GM19035 (cell line): Measurements from ENCODE around the gene ECE2.

Experiments used
- ATAC-seq: cut with Tn5 transposase; IDR thresholded peaks from one replicate; pipeline ENCODE4 v1.9.1; 2021; ENCODE audit not compliant: unreplicated experiment

Gene ECE2

DNA sequence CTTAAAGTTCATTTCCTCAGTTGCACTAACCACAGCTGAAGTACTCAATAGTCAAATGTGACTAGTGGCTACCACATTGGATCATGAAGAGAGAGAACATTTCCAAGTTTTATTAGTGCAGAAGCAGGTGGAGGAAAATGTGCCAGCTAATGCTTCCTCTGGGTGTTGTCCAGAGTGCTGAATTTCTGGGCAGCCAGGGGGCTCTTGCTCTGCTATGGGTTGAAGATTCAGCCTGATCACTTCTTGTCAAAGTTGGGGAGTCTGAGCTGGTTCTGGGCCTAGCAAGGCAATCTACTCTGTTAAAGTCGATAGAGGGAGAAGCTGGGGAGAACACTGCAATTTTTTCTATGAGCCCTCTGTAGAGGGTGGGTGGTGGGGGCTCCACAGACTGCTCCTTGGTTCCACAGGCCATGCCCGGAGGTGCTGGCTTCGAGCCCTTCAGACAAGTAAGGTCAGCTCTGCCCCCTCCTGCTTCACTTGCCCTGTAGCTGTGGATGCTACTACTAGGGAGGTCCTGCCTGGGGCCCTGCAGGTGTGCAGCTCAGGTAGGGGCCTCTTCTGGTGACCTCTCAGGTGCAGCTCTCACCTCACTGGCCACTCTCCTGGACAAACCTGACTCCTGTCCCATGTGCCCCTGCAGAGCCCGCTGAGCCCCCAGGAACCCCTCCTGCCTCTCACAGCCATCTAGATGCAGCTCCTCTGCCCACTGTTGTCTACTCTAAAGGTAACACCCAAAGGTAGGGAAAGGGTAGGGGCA, 35.3 kb upstream of the ECE2 start:
- ATAC-seq, result no peak

DNA sequence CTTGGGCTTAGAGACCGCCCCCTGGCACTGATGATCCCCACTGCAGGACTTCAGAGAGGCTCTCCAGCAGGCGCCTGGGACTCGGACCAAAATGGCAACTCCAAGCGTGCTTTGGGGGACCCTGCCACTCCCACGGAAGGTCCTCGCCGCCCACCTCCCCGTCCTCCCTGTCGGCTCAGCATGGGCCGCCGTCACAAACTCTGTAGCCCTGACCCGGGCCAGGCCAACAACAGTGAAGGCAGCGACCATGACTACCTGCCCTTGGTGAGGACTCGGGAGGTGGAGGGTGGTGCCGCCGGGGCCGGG, 34.7 kb upstream of the ECE2 start:
- ATAC-seq, result no peak

DNA sequence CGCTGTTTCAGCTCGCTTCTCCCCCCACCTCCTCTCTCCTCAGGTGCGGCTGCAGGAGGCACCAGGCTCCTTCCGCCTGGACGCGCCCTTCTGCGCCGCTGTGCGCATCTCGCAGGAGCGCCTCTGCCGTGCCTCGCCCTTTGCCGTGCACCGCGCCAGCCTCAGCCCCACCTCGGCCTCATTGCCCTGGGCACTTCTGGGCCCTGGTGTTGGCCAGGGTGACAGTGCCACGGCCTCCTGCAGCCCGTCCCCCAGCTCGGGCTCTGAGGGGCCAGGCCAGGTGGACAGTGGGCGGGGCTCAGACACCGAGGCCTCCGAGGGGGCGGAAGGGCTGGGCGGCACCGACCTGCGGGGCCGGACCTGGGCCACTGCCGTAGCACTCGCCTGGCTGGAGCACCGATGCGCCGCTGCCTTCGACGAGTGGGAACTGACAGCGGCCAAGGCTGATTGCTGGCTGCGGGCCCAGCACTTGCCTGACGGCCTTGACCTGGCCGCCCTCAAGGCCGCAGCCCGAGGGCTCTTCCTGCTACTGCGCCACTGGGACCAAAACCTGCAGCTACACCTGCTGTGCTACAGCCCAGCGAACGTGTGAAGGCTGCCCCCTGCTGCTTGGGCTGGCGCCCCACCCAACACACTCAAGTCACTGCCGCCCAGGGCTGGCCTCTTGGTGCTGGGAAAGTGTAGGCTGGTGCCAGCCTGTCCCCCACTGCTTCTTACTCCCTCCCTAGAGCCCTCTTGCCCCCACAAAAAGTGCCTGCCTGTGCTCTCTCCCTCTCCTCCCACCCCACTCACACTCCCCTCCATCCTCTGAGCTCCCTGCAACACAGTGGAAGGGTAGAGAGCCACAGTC, 34.1 kb upstream of the ECE2 start:
- no peak for ATAC-seq

DNA sequence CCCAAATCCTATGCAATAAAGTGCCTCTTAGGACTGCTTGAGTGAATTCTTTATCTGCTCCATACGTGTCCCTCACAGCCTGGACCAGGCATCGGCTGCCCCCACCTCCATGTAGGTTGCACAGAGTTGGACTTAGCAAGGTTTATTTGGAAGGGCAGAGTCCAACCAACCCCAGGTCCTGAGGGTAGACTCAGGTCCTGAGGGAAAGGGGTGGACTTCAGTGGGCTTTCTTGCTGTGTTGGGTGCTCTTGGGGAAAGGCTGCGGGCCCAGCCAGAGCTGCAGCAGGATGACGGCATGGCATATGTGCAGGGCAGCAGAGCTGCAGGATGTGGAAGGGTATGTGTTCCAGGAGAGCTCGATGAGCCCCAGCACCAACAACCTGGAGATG, 33.5 kb upstream of the ECE2 start:
- ATAC-seq, result no peak

DNA sequence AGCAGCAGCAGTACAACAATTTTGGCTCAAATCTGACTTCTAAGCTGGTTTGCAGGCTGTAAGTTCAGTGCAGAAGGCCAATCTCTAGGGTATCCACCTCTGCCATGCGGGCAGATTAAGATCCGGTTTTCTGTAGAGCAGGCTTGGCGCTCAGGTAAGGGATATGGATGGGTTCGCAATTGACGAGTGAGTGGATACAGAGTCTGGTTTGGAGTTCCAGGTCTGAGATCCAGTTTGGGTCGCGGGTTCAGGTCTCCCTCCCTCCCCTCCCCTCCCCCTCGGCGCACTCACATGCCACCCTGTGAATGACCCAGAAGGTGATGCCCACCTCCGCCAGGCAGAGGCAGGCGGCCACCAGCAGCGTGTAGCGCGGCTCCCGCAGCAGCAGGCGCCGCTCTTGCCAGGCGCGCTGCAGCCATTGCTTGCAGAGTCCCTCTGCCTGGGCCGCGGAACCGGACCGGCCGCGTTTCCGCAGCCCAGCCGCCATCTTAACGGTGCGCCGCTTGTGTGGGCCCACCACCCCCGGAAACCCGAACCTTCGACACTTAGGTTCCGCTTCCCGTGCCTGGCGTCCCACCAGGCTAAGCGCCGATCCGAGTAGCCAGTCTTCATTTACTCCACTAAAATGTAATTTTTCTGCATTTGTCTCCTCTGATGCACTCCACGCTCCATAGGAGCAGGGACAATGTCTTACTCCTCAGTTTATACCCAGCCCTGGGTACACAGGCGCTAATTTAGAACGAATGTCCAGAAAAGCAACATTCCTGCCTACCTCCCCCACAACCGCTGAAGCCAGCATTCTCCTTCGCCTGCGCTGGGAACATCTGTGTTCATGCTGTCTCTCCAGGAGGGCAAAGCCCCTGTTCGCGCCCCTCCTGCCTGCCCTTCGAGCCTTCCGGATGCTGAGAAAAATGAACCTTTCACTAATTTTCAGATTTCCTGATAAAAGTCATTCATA, 27.1 kb upstream of the ECE2 start, which contains the start of gene ALG3:
TSS of gene ALG3 (minus strand) at position 509 of the 958 bp plus-strand sequence. CDS start at position 487, 22 bp downstream.
- peak; percentile 61 for ATAC-seq

DNA sequence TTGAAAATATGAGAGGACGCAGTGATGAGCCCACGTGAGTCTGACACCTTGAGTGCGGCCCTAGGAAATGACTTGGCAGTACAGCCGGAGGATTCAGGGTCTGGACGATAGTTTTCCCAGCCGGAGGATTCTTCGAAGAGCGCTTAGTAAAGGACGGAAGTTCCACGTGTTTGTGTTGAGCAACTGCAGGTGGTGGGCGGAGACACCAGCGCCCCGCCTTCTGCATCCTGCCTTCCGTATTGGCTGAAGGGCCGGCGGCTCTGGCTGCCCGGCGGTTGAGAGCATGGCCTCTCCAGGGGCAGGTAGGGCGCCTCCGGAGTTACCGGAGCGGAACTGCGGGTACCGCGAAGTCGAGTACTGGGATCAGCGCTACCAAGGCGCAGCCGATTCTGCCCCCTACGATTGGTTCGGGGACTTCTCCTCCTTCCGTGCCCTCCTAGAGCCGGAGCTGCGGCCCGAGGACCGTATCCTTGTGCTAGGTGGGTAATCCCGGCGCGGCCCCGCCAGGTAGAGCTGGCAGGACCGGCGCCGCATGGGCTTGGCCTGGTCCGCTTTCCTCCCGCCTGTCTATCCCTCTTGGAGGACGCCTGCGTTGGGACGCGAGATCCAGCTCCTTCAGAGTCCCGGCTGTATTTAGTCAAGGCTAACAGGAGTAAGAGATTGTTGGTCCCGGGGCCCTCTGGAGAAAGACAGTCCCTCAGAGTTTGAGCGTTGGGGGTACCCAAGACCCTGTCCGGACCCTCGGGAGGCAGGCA, 26.2 kb upstream of the ECE2 start, which contains the start of gene EEF1AKMT4:
TSS of gene EEF1AKMT4 (plus strand) at position 261 of the 755 bp plus-strand sequence. CDS start at position 284, 23 bp downstream.
- peak; percentile 88 for ATAC-seq

DNA sequence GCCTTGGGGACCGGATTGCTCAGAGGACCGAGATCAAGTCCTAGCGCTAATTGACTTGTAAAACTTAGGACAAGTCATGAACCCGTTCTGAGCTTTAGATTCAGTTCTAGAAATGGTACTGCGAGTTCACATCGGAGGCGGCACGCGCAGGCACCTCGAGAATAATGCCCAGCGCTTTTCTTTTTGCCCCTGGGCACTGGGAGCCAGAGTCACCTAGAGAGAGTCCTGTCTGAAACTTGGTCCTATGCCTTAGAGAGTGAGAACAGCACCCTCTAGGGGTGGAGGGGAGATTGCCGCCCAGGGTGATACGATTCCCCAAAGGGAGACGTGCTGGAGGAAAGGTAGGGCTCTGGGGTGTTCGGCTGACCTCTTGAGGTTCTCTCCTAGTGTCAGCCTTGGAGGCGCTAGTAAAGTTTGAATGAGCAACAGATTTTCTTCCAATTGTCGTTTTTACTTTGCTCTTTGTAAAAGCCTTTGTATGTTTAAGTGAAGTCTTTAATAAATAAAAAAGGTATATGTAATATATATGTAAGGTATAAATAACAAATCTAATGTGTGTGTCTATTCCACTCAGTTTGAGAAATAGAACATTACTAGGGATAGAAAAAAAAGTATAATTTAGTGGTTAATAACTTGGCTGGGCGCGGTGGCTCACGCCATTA, 25.5 kb upstream of the ECE2 start:
- ATAC-seq, result peak; percentile 64

DNA sequence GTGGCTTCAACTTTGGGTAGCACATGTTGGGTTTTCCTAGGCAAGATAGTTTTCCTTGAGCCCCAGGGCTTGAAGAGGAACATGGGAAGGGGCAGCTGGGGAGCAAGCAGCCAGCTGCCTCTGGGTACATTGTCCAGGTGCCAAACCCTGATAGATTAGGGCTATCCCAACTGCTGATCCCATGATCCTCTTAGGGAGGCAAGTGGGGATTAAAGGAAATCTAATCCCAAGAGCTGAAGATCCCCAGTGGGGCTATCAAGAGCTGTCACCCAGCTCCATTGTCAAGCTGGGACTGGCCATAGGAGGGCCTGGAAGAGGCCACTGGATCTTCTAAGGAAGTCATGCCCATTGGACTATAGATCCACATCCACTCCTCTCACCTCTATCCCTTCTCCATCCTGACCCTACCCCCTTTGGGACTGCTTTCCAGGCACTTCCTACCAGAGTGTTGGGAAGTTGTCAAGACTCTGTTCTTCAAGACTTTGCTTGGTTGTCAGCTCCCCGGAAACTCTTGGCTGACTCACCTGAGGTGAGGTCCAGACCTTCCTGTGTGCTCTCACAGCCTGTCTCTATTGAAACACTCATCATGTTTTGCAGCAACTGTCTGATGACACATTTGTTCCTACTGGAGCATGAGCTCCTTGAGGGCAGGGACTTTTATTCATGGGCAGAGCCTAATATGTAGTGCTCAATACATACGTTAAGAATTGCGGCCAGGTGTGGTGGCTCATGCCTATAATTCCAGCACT, 20.4 kb upstream of the ECE2 start:
- no peak for ATAC-seq

DNA sequence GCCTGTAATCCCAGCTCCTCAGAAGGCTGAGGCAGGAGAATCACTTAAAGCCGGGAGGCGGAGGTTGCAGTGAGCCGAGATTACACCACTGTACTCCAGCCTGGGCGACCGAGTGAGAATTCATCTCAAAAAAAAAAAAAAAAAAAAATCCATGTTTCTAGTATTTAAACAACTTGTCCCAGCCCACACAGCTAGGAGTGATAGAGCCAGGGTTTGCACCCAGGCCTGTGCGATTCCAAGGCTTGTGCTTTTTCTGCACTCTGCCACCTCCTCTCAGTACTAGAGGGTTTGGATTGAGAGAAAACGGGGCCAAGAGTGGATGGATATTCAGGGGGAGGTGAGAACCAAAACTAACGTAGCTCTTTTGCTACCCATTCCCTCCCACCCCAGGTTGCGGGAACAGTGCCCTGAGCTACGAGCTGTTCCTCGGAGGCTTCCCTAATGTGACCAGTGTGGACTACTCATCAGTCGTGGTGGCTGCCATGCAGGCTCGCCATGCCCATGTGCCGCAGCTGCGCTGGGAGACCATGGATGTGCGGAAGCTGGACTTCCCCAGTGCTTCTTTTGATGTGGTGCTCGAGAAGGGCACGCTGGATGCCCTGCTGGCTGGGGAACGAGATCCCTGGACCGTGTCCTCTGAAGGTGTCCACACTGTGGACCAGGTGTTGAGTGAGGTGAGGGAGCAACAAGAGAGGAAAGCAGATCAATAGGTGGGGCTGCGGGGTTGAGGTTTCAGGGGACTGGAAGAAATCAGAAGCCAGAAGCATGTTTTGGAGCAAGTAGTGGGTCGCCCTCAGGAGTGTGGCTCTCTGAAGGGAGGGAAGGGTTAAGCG, 18.5 kb upstream of the ECE2 start:
- ATAC-seq, result no peak

DNA sequence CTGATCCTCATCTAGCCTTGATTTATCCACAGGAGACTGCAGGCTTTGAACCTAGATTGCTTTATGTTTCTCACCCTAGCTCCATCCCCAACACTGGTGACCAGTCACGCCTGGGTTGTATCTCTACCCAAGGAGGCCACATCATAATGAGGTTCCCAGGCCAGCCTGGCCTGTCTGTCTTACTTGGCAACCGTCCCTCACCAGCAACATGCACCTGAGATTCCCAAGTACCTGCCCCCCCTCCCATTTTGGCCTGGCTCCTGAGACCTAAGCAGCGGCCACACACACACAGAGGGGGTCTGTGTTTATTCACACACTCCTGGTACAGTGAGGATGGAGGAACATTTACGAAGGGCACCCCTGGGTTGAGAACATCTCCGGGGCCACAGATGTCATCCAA, 16.9 kb upstream of the ECE2 start:
- no peak for ATAC-seq

DNA sequence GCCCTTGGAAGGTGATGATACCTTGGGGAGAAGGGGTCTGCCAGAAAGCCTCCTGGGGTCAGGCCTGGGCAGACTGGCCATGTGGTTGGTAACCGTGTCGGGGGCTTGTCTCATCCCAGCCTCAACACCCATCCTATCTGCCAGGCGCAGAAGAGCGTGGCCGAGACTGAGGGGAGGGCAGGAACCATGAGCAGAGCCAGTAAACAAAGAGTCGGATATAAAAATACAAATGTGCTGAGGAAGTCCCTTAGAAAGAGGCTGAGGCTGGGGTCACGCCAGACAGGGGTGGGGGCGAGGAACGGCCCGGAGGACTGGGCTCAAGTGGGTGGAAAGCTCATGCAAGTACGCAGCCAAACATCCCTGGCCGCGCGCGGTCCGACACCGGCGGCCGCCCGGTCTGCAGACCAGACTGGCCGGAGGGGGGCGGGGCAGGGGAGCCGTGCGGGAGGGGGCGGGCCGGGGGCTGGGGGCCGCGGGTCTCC, 16.4 kb upstream of the ECE2 start:
- ATAC-seq, result no peak

DNA sequence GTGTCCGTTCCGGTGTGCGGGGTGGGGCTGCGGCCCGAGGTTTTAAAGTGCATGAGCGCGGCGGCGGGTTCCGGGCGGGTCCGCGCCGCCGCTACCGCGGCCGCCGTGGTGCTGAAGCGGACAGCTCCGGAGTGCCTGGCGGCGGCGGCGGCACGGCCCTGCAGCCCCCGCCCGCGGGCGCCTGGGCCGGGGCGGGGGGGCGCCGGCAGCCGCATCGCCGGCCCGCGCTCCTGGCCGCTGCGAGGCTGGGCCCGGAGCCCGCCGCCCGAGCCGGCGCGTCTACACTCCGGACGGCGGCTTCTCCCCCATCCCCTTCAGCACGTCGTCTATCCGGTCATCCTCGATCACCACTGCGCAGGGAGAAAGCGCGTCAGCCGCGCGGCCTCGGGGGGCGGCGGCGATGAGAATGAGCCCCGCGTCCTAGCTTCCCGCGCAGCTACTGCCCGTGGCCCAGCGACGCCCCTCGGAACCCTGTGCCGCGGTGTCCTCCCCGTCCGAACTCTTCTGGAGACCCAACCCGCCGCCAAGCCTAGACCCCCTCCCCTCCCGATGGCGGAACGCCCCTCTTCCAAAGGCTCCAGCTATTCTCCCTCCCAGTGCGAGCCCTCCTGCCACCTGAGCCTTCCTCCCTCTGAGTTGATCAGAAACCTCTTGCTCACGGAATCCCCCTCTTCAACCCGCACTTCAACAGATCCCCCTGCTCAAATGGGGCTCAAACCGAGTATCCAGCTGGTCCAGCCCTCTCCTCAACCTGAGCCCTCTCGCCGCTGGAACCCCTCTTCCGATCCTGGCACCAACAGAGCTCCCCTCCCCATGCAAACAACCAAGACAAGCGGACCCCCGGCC, 15.7 kb upstream of the ECE2 start:
- no peak for ATAC-seq

DNA sequence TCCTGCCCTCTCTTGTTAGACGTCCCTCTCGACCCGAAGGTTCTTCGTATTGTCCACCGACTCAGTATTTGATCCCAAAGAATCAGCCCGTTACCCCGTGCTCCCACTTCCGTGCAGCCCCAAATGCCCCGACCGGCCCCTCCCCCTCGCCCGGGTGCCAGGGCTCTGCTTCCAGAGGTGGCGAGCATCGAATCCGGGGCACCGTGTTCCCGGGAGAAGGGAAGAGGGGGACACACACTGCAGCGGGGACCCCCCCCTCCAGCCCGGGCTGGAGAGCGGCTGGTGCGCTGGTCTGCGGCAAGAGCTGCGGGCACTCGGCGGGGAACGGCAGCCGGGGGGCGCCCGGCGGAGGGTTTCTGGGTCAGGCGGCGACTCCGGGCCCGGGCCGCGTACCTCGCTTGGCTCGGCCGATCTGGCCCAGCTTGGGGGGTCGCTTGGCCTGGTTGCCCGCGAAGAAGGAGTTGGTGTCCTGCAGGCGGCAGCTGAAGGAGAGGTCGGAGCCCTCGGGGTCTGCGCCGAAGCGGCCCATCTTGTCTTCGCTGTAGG, 15.0 kb upstream of the ECE2 start:
- no peak for ATAC-seq

DNA sequence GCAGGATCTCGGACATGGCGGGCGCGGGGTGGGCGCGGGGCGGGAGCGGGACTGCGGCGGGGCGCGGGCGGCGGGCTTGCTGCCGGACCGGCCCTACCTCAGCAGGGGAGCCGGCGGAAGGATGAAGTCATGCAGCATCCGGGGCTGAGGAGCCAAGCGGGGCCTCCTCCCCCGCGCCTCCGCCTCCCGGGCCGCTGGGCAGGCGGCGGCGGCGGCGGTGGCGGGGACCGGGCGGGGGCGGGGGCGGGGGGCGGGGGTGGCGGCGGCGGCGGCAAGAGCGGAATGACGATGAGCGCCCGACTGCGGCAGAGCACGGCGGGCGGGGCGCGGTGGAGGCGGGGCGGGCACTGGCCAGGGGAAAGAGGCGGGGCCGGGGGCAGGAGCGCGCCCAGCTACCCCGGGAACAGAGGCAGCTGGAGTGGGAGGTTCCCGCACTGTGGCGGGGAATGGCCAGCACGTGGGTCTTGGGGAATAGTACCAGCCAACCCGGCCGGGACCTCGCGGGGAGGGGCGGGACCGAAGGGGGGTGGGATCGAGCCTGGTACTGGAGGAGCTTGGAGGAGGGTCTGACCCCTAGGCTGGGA, 14.5 kb upstream of the ECE2 start, which contains the start of gene CAMK2N2:
TSS of gene CAMK2N2 (minus strand) at position 284 of the 584 bp plus-strand sequence. CDS start at position 16, 268 bp downstream.
- ATAC-seq, result peak; percentile 55

DNA sequence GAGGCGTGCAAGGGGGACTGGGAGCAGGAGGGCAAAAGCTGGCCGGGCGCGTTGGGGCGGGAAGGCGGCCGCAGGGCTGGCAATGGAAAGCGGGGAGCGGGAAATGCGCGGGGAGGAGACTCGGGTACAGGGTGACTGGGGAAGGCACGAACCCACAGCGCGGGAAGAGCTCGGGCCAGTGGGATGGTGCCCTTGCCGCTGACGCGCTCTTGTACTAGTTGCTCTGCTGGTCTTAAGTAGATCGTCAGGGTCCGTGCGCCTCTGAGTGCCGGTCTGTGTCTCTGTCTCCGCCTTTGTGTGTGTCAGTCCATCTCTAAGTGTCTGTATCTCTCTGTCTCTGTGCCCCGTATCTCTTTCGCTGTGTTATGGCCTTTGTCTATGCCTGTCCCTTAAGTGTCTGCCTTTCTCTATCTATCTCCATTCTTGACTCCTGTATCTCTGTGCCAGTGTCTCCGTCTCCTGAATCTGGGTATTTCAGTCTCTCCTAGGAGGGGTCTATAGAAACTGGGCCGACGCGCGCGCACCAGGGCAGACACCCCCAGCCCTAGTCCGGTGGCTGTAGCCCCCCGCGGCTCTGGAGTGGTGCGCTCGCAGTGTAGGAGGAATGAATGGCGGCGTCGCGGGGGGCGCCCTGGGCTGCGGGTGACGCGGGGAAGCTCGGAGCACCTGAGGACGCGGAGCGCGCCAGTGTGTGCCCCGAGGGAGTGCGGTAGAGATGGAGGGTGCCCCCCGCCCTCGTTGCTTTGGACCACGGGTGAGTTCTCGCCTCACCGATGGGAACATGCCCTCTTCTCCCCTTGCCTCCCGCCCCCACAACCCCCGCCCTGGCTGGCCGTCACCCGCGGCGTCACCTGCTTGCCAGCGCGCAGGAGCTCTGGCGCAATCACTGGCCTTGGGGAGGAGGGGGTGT, 13.7 kb upstream of the ECE2 start:
- no peak for ATAC-seq
